Urothelium cell line (cell line): ENCODE data around the gene MTG2.

Source experiments
- DNase-seq: peaks from one replicate; pipeline ENCODE4 v3.0.0; 2011; ENCODE audit warnings: low spot score, mixed read lengths
- FAIRE-seq: peaks from 2 replicates; lab custom pipeline; 2011; peaks lifted over from hg19 to GRCh38; lab: Jason Lieb, UNC

MTG2 gene

DNA sequence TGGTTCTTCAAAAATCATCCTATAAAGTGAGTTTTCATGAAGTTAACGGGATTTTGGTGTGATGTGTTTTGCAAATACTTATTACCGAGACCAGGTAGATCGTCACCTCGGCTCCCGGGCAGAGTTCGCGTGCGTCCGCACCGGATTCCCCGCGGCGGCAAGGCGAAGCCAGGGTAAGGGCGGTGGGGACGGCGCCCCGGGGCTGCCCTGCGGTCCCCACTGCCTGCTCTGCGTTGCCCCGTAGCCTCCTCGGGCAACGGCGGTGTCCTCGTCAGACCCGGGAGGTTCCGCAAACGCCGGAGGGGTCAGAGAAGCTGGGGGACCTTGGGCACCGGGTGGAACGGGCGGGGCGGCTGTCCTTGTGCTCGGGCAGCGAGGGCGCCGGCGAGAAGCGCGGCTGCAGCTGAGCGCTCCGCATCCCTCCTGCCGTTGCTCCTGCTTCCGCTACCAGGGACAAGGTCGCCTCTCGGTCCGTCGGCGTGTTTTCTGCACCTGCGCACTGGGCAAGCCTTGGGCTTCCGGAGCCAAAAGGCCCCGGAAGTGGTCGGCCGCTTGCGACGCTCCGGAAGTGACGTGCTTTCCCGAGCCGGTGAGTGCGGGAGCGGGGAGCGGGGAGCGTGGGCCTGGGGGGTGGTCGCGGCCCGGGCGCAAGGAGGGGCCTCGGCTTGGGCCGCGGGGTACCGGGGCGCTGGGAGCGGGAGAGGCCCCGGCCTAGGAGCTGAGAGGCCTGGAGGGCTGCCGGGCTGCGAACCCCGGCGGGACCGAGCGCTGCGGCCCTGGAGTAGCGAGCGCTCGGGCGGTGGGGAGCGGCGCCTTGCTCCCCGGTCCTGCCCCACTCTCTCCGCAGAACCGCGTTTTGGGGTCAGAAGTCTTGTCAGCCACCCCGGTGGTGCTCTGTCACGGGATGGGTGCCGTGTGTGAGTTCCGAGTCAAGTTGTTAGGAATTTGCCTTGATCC, at the start of gene MTG2:
TSS of gene MTG2 (plus strand) at position 560 of the 957 bp plus-strand sequence. CDS start 10,393 bp downstream, outside the sequence.
- DNase-seq (peak; percentile 100), FAIRE-seq (peak; percentile 58)

- FAIRE-seq = no peak
- DNase-seq = no peak
Observed at GRCh38 chr20:62133051-62133845, 49.6 kb upstream of the MTG2 start.

DNA sequence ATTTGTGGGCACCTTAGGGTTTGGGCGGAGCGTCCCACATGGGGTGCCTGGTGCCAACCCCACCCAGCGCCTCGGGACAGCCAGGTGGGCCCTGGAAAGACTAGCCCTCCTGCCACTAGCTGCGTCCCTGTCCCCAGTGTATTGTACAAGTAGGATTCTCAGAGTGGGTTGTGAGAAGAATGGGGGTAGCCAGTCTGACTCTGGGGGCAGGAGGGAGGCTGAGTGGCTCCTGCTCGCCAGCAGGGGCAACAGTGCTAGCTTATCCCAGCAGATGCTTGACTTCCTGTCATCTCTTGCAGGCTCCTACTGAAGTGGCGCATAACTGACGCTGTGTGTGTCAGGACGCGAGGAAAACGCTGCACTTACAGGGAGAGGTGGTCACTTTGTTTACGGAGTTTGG, 49.0 kb upstream of the MTG2 start:
- DNase-seq (no peak), FAIRE-seq (no peak)

DNA sequence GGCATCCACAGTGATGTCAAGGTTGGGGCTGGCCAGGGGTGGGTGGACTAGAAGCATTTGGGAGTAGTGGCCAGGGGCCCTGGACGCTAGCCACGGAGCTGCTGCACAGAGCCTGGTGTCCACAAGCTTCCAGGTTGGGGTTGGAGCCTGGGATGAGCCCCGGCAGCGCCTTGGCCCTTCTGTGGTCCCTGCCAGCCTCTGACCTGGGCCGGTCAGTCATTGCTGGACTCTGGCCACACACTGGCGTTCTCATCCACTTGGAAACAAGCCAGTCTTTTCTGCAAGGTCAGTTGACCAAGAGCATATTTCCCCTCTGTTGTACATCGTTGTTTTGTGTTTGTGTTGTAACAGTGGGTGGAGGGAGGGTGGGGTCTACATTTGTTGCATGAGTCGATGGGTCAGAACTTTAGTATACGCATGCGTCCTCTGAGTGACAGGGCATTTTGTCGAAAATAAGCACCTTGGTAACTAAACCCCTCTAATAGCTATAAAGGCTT, 48.0 kb upstream of the MTG2 start:
- FAIRE-seq (no peak), DNase-seq (no peak)

- FAIRE-seq = no peak
Observed at GRCh38 chr20:62135573-62136266, 47.1 kb upstream of the MTG2 start.

GRCh38 chr20:62136283-62137091, 46.3 kb upstream of the MTG2 start:
- peak; percentile 72 for DNase-seq
- no peak for FAIRE-seq

More at GRCh38 chr20:62135573-62136266, 47.1 kb upstream of the MTG2 start:
- DNase-seq = no peak

- DNase-seq = no peak
- no peak for FAIRE-seq
Observed at GRCh38 chr20:62137092-62137384, 45.8 kb upstream of the MTG2 start.

GRCh38 chr20:62137478-62138203, 45.2 kb upstream of the MTG2 start:
- DNase-seq (no peak), FAIRE-seq (no peak)

DNA sequence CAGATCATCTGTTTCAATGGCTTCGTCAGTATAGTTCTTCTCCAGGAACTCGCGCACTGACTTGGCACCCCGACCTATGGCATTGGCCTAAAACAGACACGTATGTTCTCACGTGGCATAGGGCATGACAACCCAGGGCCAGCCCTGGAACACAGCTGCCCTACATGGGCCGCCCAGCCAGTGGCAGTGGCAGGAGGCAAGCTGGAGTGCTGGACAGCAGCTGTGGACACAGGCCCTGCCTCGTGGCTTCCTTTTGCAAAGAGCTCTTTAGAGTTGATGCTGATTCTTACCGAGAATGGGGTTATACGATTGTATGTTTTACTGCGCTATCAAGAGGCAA, 44.7 kb upstream of the MTG2 start:
- no peak for DNase-seq
- FAIRE-seq = no peak

- no peak for DNase-seq
- FAIRE-seq = no peak
Observed at GRCh38 chr20:62138912-62139311, 43.9 kb upstream of the MTG2 start.

DNA sequence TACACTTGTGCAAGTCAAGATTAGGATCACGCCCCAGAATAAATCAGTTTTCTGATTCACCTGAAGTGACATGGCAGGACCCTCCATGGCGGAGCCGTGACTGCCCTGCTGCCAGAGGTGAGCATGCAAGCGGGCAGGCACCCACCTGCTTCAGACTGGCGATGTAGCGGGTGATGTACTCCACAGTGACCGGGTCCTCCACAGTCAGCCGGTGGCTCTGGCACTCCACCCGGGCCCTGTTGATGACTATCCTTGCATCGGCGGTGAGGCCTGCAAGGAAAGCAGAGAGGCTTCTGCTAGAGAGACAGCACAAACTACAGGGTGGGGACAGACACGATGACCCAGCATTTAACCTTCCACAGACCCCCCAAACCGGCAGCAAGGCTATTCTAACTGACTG, 43.2 kb upstream of the MTG2 start:
- DNase-seq = no peak
- FAIRE-seq = no peak

GRCh38 chr20:62141043-62141396, 41.8 kb upstream of the MTG2 start:
- DNase-seq (no peak), FAIRE-seq (no peak)

DNA sequence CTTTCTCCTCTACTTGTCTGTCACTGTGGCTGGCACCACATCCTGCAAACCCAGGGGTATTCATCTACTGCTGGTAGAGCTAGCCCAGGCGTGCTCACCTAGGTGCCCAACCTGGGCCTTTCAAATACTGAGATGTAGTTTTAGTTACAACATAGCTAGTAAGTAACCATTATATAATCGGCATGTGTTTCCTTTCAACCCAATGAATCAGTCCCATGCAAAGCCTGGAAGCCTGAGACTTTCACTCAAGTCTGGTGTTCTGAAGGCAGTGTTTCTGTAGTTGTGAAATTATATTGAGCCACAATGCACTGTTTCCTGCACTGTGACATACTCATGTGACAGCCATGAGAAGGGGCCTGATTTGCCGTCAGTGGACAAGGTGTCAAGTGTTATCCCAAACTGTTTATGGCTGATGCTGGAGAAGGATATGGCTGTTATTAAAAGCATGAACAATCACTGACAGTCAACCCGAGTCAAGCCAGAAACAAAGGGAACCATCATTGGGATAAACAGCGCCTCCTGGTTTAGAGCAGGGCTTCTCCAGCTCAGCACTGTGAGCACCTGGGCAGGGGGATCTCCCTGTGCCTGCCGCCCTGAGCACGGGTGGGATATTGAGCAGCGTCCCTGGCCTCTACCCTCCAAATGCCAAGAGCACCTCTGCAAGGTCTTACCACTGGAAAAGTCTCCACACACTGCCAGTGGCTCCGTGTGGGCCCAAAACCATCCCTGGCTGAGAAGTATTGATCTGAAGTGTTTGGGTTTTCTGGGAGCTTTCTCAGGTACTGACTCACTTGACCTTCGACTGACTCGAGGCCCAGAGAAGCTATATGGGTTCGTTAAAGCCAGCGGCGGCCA, 41.2 kb upstream of the MTG2 start:
- DNase-seq (peak; percentile 46), FAIRE-seq (no peak)

GRCh38 chr20:62142252-62143080, 40.4 kb upstream of the MTG2 start:
- peak; percentile 32 for DNase-seq
- FAIRE-seq = no peak

DNA sequence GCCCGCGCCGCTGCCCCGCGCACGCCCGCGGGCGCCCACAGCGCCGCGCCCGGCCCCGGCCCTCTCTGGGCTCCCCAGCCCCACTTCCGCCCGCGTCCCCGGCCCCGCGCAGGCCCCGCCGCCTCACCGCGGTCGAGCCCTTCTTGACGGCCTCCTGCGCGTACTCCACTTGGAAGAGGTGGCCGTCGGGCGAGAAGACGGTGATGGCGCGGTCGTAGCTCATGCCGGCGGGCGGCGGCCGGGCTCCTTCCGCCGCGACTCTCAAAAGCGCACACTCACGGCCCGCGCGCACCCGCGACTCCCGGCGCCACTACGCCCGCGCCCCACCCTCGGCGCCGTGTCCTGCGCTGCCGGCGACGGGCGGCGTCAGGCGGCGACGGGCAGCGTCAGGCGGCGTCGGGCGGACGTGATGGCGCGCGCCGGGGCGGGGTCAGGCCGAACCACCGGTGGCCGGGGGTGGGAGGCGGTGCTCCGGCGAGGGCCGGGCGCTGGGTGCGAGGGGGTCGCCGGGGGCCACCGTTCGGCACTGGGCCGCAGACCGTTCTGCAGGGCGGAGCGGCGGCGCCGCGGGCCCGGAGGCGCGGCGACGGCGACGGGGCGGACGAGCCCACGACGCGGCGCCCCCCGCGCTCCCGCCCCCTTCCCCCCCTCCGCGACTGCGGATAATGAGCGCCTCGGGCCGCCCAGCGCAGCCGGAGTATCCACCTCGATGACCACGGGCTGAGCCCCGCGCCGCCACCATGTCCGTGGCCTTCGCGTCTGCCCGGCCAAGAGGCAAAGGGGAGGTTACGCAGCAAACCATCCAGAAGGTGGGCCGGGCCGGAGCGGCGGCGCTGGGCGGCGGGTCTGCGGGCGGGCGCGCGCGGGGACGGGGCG, 39.5 kb upstream of the MTG2 start, which contains the start of the genes PSMA7 and SS18L1:
TSS of gene PSMA7 (minus strand) at position 314 of the 876 bp plus-strand sequence. CDS start at position 223, 91 bp downstream.
TSS of gene SS18L1 (plus strand) at position 689 of the 876 bp plus-strand sequence. CDS start at position 741, 52 bp downstream.
- FAIRE-seq = peak; percentile 93

GRCh38 chr20:62143957-62144825, 38.6 kb upstream of the MTG2 start:
- FAIRE-seq = no peak
- DNase-seq = peak; percentile 80

More for the DNA sequence above, 39.5 kb upstream of the MTG2 start, which contains the start of the genes PSMA7 and SS18L1:
- peak; percentile 99 for DNase-seq
